ENCODE measurements around the gene SH2D3C.

SH2D3C gene

DNA sequence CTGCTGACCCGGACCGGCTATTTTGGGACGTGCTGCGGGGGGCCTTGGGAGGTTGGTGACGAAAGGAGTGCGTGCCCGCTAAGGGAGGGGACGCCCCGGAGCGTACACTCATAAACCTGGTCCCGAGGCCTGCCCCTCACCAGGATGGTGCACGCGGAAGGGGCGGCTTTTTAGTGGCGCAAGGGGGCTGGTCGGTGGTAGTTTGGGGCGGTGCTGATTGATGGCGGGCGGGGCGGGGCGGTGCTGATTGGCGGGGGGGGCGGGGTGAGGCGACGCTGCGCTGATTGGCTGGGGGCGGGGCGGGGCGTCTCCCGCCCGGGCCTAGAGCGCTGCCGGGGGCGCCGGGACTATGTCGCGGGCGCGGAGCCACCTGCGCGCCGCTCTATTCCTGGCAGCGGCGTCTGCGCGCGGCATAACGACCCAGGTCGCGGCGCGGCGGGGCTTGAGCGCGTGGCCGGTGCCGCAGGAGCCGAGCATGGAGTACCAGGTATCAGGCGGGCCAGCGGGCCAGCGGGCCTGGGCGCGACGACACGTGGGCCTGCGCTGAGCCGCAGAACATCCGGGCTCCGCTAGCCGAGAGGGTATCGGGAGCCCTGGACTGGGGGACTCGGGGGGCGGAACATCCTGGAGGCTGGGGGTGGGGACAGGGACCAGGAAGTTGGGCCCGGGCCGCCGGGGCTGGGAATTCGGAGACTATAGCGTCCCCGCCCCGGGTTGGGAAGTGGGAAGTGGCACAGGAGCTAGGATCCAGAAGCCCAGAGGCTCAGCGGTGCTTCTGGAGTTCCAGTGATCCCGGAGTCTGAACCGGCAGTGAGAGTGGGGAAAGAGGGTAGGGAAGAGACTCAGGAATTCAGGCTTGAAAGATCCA is 24.3 kb upstream of the SH2D3C start, which contains the start of gene FPGS:
Gene FPGS, plus strand, starts transcription at position 307 of the 868 bp plus-strand sequence. Its CDS starts 43 bp downstream, at position 350.
- Histone ChIP-seq H3K27me3 (peaks cover 9% of the 10 kb centered on the region), H3K9me3 (no peaks in the 10 kb centered on the region), H3K36me3 (no peaks in the 10 kb centered on the region), H3K4me3 (ENCODE audit: low read depth in 1 of 2, low read length in 1 of 2) (peak within 1 kb of the TSS; percentile 66 to 86), H3K27ac (peak within 1 kb of the TSS; percentile 48), H3K4me1 (ENCODE audit: control insufficient read depth in 1 of 2, insufficient read depth in 1 of 2, low read depth in 1 of 2, low read length in 1 of 2) (peaks cover 21% of the 10 kb centered on the region in 2 experiments)
- TF ChIP-seq, protein P1, sequence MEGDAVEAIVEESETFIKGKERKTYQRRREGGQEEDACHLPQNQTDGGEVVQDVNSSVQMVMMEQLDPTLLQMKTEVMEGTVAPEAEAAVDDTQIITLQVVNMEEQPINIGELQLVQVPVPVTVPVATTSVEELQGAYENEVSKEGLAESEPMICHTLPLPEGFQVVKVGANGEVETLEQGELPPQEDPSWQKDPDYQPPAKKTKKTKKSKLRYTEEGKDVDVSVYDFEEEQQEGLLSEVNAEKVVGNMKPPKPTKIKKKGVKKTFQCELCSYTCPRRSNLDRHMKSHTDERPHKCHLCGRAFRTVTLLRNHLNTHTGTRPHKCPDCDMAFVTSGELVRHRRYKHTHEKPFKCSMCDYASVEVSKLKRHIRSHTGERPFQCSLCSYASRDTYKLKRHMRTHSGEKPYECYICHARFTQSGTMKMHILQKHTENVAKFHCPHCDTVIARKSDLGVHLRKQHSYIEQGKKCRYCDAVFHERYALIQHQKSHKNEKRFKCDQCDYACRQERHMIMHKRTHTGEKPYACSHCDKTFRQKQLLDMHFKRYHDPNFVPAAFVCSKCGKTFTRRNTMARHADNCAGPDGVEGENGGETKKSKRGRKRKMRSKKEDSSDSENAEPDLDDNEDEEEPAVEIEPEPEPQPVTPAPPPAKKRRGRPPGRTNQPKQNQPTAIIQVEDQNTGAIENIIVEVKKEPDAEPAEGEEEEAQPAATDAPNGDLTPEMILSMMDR (IDR thresholded peaks at IDR 0.05) = peak; percentile 23

DNA sequence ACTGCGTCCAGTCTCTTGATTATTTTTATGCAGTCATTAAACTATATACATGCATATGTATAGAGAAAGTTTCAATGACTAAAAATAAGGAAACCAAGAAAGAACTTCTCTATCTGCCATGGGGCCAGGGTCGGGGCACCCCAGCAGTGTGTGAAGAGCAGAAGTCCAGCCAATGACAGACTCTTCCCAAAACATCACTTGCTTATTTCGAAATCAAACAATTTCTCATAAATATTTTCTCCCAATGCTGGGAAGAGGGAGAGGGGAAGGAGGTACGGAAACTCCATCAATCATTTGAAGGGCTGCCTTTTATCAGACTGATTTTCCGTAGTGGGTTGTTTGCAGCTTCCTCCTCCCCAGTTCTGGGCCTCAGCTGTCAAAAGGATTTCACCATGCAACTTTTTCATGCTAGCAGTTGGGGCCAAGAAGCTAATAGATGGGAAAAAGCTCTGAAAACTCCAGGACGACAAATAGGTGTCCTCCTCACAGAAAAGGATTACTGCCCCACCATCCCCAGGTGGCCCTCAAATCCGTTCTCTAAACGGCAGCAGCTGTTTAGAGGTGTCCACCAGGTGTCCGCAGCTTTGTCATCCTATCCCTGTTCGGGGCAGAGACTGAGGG is 23.6 kb upstream of the SH2D3C start:
- Histone ChIP-seq H3K4me1 (ENCODE audit: control insufficient read depth in 1 of 2, insufficient read depth in 1 of 2, low read depth in 1 of 2, low read length in 1 of 2) (peaks cover 21% of the 10 kb centered on the region in 2 experiments), H3K9me3 (no peaks in the 10 kb centered on the region), H3K27me3 (peaks cover 16% of the 10 kb centered on the region), H3K36me3 (no peaks in the 10 kb centered on the region), H3K27ac (peak overlapping the region; percentile 18), H3K4me3 (ENCODE audit: low read depth in 1 of 2, low read length in 1 of 2) (peak overlapping the region; percentile 66 to 86)
- TF ChIP-seq, protein P1 (IDR thresholded peaks at IDR 0.05) = no peak

DNA sequence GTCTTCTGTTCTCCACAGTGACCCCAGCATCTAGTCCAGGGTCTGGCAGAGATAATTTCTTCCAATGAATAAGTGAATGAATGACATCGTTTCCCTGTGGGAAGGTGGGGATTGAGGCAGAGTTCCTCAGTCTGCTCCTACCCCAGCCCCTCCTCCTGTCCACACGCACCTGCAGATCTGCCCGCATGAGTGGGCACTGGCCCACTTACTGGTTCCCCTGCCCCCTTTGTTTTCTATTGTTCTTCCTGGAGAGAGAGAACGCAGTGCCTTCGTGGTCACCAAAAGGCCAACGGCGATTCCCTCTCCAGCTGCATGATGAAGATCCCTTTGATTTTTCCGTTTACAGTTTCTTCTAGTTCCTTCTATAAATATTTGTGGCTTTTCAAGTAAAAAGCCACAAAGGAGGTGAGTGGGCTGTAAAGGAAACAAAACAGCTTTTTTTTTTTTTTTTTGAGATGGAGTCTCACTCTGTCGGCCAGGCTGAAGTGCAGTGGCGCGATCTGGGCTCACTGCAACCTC is 18.4 kb upstream of the SH2D3C start:
- Histone ChIP-seq H3K9me3 (no peaks in the 10 kb centered on the region), H3K4me3 (ENCODE audit: low read depth in 1 of 2, low read length in 1 of 2) (no peak overlapping the region), H3K27ac (no peak overlapping the region), H3K36me3 (peaks cover 25% of the 10 kb centered on the region), H3K27me3 (peaks cover 28% of the 10 kb centered on the region), H3K4me1 (ENCODE audit: control insufficient read depth in 1 of 2, insufficient read depth in 1 of 2, low read depth in 1 of 2, low read length in 1 of 2) (peaks cover under 1 to 2% of the 10 kb centered on the region in 2 experiments)
- TF ChIP-seq, protein P1 (IDR thresholded peaks at IDR 0.05) = no peak

DNA sequence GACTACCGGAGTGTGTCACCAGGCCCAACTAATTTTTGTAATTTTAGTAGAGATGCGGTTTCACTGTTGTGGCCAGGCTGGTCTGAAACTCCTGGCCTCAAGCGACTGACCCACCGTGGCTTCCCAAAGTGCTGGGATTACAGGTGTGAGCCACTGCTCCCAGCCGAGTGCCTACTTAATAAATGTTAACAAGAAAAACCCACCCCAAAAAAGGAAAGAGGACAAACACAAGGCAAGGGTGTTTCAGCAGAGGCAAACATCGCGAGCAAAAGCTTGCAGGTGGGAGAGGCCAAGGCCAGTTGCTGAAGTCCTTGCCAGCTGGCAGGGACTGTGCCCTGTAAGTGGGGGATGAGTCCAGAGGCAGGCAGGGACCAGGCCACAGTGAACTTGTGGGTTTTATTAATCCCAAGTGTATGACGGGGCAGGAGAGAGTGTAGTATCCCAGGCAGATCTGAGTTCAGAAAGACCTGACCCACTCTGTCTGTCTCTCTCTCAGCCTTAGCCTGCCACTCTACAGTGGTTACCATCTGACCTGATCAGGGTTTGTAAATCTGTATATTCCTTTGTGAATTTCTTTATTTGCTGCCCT is 17.9 kb upstream of the SH2D3C start:
- no peak overlapping the region for H3K4me3 ChIP-seq (ENCODE audit: low read depth in 1 of 2, low read length in 1 of 2)
- peaks cover 31% of the 10 kb centered on the region for H3K36me3 ChIP-seq
- peaks cover 28% of the 10 kb centered on the region for H3K27me3 ChIP-seq
- H3K9me3 ChIP-seq = no peaks in the 10 kb centered on the region
- no peaks in the 10 kb centered on the region for H3K4me1 ChIP-seq (ENCODE audit: control insufficient read depth in 1 of 2, insufficient read depth in 1 of 2, low read depth in 1 of 2, low read length in 1 of 2)
- no peak overlapping the region for H3K27ac ChIP-seq
- TF ChIP-seq, protein P1 (IDR thresholded peaks at IDR 0.05) = no peak

DNA sequence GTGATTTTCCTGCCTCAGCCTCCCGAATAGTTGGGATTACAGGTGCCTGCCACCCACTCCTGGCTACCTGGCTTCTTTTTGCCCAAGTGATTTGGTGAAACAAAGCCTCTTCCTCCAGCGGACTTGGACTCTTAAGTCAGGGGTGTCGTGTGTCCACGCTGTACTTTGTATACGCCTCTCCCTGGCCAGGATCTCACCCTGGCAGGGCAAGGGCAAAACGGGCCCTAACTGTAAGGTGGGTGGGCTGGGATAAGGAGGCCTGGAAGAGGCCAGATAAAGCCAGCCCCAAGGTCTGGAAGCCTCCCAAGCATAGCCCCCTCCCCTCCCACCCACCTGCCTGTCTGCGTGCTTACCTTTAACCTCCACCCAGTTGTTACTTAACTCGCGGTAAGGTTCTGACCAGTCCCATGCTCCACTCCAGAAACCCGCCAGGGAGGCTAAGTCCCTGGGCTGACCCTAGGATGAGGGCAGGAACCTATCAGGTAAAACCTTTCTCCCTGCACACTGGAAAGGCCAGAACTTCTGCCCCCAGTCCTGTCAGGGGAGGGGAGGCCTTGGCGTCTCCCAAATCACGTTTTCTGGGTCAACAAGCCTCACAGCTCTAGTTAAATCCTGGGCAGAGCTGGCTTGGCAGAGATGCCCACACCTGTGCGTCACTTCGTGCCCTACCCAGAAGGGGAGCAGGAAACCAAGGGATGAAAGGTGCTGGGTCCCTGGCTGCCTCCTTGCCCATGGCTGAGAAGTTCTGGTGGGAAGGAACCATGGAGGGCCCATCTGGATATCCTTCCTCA is 15.7 kb upstream of the SH2D3C start:
- peaks cover 28% of the 10 kb centered on the region for H3K27me3 ChIP-seq
- TF ChIP-seq, protein P1 (IDR thresholded peaks at IDR 0.05) = no peak
- no peak overlapping the region for H3K4me3 ChIP-seq (ENCODE audit: low read depth in 1 of 2, low read length in 1 of 2)
- peak overlapping the region; percentile 3 for H3K27ac ChIP-seq
- no peaks in the 10 kb centered on the region for H3K9me3 ChIP-seq
- peaks cover 52% of the 10 kb centered on the region for H3K36me3 ChIP-seq
- no peaks in the 10 kb centered on the region for H3K4me1 ChIP-seq (ENCODE audit: control insufficient read depth in 1 of 2, insufficient read depth in 1 of 2, low read depth in 1 of 2, low read length in 1 of 2)

All from neutrophil (primary cell).